Smooth muscle cell (in vitro differentiated cells): ENCODE data around the gene SLC2A4. TPM values are rescaled to one million over a fixed set of nuclear protein-coding genes. Genes with fewer than 3 reads are reported as not detected.

Experiments
- DNase-seq: peaks from one replicate; lab custom pipeline; 2025; ENCODE audit not compliant: unreplicated experiment; lab: John Stamatoyannopoulos, UW
- H2AFZ ChIP-seq: fragments of 200-600 bp; sonication (generic); 2 replicates; pipeline ENCODE4 v1.6.0; 2016; ENCODE audit warnings: antibody characterized with exemption, low read depth, mild to moderate bottlenecking
- H3F3A ChIP-seq: fragments of 200-600 bp; sonication (generic); 2 replicates; pipeline ENCODE4 v1.6.0; 2017; ENCODE audit warnings: antibody characterized with exemption, low read depth
- H3K27ac ChIP-seq: fragments of 200-600 bp; sonication (generic); 2 replicates; pipeline ENCODE4 v1.5.1; 2016; ENCODE audit warnings: low read depth, mild to moderate bottlenecking
- H3K27me3 ChIP-seq: fragments of 200-600 bp; sonication (generic); 2 replicates; pipeline ENCODE4 v1.6.1; 2016; ENCODE audit warnings: low read depth, mild to moderate bottlenecking
- H3K36me3 ChIP-seq: fragments of 200-600 bp; sonication (generic); 2 replicates; pipeline ENCODE4 v1.5.1; 2016; ENCODE audit warnings: low read depth
- H3K4me1 ChIP-seq: fragments of 200-600 bp; sonication (generic); 2 replicates; pipeline ENCODE4 v1.5.1; 2016; ENCODE audit warnings: low read depth
- H3K4me2 ChIP-seq: fragments of 200-600 bp; sonication (generic); 2 replicates; pipeline ENCODE4 v1.6.0; 2016; ENCODE audit warnings: mild to moderate bottlenecking
- H3K4me3 ChIP-seq: fragments of 200-600 bp; sonication (generic); 2 replicates; pipeline ENCODE4 v1.5.1; 2016; ENCODE audit warnings: mild to moderate bottlenecking
- H3K79me2 ChIP-seq: fragments of 200-600 bp; sonication (generic); 2 replicates; pipeline ENCODE4 v1.6.0; 2016; ENCODE audit warnings: low read depth, mild to moderate bottlenecking
- H3K9ac ChIP-seq: fragments of 200-600 bp; sonication (generic); 2 replicates; pipeline ENCODE4 v1.6.0; 2016; ENCODE audit warnings: low read depth
- H3K9me3 ChIP-seq: fragments of 200-600 bp; sonication (generic); replicated peaks from 2 replicates; pipeline ENCODE4 v1.5.1; 2016; ENCODE audit warnings: low read depth
- H4K20me1 ChIP-seq: fragments of 200-600 bp; sonication (generic); 2 replicates; pipeline ENCODE4 v1.6.0; 2016; ENCODE audit warnings: low read depth
- WGBS: methylation state at CpG from one replicate; pipeline ENCODE4 v1.1.7; 2016; ENCODE audit warnings: low lambda C conversion rate; 5-methylcytosine and 5-hydroxymethylcytosine counted together
- polyA plus RNA-seq: library from polyadenylated mRNA; unstranded; fragments of >200 nt; fragmentation: Nextera tagmentation; extraction: Ambion mirVana; gene quantifications from 2 replicates; pipeline ENCODE4 v1.2.1, GENCODE V29; 2016
- total RNA-seq: library from RNA; depleted of rRNA; stranded (reverse); fragments of >200 nt; gene quantifications from 2 replicates; pipeline ENCODE4 v1.2.3, GENCODE V29; 2014
- TF ChIP-seq, protein P1 (sequence below): fragments of 200-600 bp; sonication (generic); IDR thresholded peaks from 2 replicates; pipeline ENCODE4 v1.5.1; 2017; ENCODE audit warnings: borderline replicate concordance, mild to moderate bottlenecking, antibody characterized with exemption; ENCODE audit not compliant: insufficient read depth, poor library complexity, severe bottlenecking

SLC2A4 gene
- total and polyA plus RNA-seq, 2 experiments from 2014 or later: not detected

DNA sequence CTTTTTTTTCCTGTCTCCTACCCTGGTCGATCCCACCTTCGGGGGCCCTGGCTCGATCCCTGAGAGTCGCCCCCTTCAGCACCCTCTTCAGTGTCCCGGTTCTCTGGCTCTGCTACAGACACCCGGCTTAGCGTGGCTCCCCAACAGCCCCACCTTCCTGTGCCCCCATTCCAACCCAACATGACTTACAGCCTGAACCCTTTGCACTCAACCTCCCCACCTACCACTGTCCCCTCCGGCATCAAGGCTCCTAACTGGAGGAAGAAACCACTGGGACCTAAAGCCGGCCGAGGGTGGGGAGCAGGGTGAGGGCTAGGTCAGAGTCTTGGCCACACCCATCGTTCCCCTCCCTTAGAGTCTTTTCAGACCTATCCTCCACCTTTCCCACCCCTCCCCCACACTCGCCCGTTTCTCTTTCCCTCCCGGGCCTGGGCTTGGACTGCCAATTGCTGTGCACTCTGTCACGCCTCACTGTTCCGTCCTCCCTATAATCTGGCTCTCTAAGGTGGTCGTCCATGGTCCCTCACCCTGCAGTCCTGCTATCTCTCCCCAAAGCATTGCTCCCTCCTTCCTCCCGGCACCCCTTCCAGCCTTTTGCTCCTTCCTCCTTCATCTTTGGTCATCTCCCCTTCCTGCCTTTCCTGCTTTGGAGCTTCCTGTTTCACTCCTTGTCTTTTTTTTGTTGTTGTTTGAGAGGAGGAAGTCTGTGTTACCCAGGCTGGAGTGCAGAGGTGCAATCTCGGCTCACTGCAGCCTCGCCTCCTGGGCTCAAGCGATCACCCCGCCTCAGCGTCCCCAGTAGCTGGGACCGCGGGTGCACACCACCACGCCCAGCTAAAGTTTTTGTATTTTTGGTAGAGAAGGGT, 18.4 kb upstream of the SLC2A4 start:
- Histone ChIP-seq H2AFZ (no peak overlapping the region), H3F3A (peaks cover 15% of the 10 kb centered on the region), H3K27me3 (peaks cover 31% of the 10 kb centered on the region), H3K9ac (no peak overlapping the region), H3K79me2 (no peaks in the 10 kb centered on the region), H3K4me3 (peak overlapping the region; percentile 59), H3K4me1 (peaks cover 5% of the 10 kb centered on the region), H3K9me3 (no peaks in the 10 kb centered on the region), H3K27ac (peak overlapping the region; percentile 24), H3K4me2 (peak overlapping the region; percentile 87), H3K36me3 (no peaks in the 10 kb centered on the region), H4K20me1 (no peaks in the 10 kb centered on the region)
- DNase-seq: no peak
- TF ChIP-seq, protein P1, sequence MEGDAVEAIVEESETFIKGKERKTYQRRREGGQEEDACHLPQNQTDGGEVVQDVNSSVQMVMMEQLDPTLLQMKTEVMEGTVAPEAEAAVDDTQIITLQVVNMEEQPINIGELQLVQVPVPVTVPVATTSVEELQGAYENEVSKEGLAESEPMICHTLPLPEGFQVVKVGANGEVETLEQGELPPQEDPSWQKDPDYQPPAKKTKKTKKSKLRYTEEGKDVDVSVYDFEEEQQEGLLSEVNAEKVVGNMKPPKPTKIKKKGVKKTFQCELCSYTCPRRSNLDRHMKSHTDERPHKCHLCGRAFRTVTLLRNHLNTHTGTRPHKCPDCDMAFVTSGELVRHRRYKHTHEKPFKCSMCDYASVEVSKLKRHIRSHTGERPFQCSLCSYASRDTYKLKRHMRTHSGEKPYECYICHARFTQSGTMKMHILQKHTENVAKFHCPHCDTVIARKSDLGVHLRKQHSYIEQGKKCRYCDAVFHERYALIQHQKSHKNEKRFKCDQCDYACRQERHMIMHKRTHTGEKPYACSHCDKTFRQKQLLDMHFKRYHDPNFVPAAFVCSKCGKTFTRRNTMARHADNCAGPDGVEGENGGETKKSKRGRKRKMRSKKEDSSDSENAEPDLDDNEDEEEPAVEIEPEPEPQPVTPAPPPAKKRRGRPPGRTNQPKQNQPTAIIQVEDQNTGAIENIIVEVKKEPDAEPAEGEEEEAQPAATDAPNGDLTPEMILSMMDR: no peak
- 13% methylated on average over 26 of the region's 26 CpGs for WGBS

DNA sequence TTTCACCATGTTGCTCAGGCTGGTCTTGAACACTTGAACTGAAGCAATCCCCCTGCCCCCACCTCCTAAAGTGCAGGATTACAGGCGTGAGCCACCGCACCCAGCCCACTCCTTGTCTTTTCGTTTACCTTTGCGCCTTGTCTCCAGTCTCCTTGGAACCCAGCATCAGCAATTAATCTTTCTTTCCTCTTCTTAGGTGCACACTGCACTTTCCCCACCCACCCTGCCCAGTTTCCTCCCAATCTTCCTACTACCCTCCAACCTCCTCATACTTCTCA, 17.8 kb upstream of the SLC2A4 start:
- H3K36me3 ChIP-seq: no peaks in the 10 kb centered on the region
- H3K9me3 ChIP-seq: no peaks in the 10 kb centered on the region
- peak overlapping the region; percentile 59 for H3K4me3 ChIP-seq
- TF ChIP-seq, protein P1: no peak
- peaks cover 31% of the 10 kb centered on the region for H3K27me3 ChIP-seq
- H3K9ac ChIP-seq: no peak overlapping the region
- DNase-seq: no peak
- no peak overlapping the region for H3K27ac ChIP-seq
- H3K4me2 ChIP-seq: peak overlapping the region; percentile 87
- no peaks in the 10 kb centered on the region for H4K20me1 ChIP-seq
- no peaks in the 10 kb centered on the region for H3K79me2 ChIP-seq
- no peak overlapping the region for H2AFZ ChIP-seq
- H3F3A ChIP-seq: peaks cover 12% of the 10 kb centered on the region
- H3K4me1 ChIP-seq: peaks cover 5% of the 10 kb centered on the region
- 62% methylated on average over 4 of the region's 4 CpGs for WGBS

DNA sequence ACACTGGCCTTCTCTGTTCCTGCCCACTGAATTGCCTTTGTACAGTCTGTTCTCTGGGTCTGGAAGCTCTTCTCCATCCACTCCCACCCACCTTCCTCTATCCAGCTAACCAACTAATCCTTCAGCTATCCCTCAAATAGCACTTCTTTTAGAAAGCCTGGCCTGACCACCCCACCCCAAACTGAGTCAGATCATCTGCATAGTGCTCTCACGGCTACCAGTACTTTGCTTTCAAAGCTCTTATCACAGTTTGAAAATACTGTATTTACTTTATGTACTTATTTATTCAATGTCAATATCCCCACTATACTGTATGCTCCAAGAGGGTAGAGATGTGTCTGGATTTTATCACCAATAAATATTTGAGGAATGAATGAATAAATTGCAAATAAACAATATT, 14.7 kb upstream of the SLC2A4 start:
- Histone ChIP-seq H4K20me1 (no peaks in the 10 kb centered on the region), H3K4me1 (peaks cover 5% of the 10 kb centered on the region), H3F3A (peaks cover 11% of the 10 kb centered on the region), H3K27me3 (peaks cover 18% of the 10 kb centered on the region), H3K9ac (no peak overlapping the region), H3K4me3 (no peak overlapping the region), H3K36me3 (no peaks in the 10 kb centered on the region), H3K27ac (peak overlapping the region; percentile 37), H3K9me3 (no peaks in the 10 kb centered on the region), H2AFZ (no peak overlapping the region), H3K79me2 (no peaks in the 10 kb centered on the region), H3K4me2 (no peak overlapping the region)
- TF ChIP-seq, protein P1: no peak
- 15% methylated on average over 1 of the region's 1 CpG for WGBS
- DNase-seq: no peak

DNA sequence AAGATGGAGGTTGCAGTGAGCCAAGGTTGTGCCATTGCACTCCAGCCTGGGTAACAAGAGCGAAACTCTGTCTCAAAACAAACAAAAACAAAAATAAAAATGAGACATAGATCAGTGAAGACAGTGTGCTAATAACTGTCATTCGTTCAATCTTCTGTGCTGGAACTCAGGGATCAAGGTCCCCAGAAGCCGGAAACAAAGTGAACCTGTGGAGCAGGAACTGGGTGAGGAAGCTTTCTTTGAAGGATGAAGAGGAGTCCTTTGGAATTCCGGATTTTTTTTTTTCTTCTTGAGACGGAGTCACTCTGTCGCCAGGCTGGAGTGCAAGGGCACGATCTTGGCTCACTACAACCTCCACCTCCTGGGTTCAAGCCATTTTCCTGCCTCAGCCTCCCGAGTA, 2.1 kb upstream of the SLC2A4 start:
- H3K36me3 ChIP-seq: no peaks in the 10 kb centered on the region
- no peak overlapping the region for H3K9ac ChIP-seq
- no peak overlapping the region for H3K4me3 ChIP-seq
- 92% methylated on average over 8 of the region's 8 CpGs for WGBS
- H3K4me1 ChIP-seq: no peaks in the 10 kb centered on the region
- TF ChIP-seq, protein P1: no peak
- H3K9me3 ChIP-seq: no peaks in the 10 kb centered on the region
- DNase-seq: no peak
- H3K27me3 ChIP-seq: peaks cover 14% of the 10 kb centered on the region
- no peaks in the 10 kb centered on the region for H4K20me1 ChIP-seq
- no peak overlapping the region for H2AFZ ChIP-seq
- H3K27ac ChIP-seq: no peak overlapping the region
- H3F3A ChIP-seq: peaks cover 5% of the 10 kb centered on the region
- no peaks in the 10 kb centered on the region for H3K79me2 ChIP-seq
- no peak overlapping the region for H3K4me2 ChIP-seq
